HG02885 (cell line): ENCODE measurements around the gene EPN1.
"Not testable (repeated sequence)": the region's sequence is repeated elsewhere in the genome, so short reads cannot be mapped to it uniquely, and the experiment has no call there.

Experiments
- ATAC-seq: cut with Tn5 transposase; IDR thresholded peaks from one replicate; pipeline ENCODE4 v1.9.1; 2021; ENCODE audit warnings: mild to moderate bottlenecking; ENCODE audit not compliant: unreplicated experiment, poor library complexity

The EPN1 gene

GRCh38 chr19:55712804-55713631, 38.0 kb downstream of the EPN1 start:
- ATAC-seq = no peak

DNA sequence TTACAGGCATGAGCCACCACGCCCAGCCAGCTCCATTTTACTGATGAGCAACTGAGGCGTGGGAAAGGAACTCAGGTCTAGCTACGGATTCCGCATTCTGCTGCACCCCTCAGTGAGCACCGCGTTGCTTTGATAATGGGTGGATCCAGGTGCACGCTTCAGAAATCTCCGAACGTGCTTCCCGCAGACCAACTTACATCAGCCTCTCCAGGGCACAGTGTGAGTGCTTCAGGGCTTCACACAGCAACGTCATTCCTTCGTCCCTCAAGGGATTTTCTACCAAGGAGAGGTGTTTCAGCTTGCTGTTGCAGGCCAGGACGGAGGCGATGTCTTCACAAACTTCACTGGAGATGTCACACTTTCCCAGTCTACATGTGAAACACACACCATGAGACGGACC, 41.5 kb downstream of the EPN1 start:
- ATAC-seq = no peak

DNA sequence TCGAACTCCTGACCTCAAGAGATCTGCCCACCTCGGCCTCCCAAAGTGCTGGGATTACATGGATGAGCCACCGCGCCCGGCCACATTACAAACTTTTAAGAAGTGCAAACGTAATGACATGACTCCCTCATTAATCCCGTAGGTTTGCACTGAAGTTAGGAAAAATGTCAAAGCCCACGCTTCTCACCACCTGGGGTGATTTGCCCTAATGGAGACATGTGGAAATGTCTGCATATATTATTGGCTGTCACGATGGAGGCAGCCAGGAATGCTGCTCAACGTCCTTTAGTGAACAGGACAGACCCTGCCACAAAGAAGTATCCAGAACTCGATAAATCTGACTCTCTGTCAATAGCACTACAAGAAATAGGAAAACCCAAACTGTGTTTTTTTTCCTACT, 42.2 kb downstream of the EPN1 start:
- ATAC-seq = no peak

GRCh38 chr19:55717879-55718711, 43.1 kb downstream of the EPN1 start:
- not testable (repeated sequence) for ATAC-seq

DNA sequence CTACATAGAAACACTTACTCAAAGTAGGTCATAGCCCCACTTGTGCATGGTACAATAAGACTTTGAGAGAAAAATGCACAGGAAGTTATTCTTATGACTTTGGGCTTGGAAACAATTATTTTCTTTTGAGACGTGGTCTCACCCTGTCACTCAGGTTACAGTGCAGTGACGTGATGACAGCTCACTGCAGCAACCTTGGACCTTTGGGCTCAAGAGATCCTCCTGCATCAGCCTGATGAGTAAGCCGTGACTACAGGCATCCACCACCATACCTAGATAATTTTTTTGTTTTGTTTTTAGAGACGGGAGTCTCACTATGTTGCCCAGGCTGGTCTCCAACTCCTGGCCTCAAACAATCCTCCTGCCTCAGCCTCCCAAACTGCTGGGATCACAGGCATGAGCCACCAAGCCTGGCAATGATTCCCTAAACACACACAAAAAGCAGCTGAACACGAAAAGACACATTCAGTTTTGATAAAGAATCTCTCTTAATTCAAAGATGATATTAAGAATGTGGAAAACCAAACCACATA, 45.3 kb downstream of the EPN1 start:
- ATAC-seq = no peak

DNA sequence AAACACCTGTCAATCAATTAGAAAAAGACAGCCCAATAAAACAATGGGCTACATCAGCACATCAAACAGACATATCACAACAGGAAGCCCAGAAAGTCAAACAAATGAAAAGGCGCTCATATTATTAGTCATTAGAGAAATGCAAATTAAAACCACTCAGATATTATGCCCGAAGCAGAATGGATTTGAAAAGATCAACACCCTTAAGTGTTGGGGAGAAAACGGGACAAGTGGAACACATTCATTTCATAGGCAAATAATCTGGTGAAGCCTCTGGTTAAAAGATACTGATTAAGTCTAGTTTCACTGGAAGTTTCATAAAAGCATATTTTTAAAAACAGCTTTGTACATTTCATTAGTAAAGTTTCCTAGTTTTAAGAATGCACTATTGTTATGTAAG, 45.8 kb downstream of the EPN1 start:
- no peak for ATAC-seq

GRCh38 chr19:55723491-55723890, 48.5 kb downstream of the EPN1 start:
- no peak for ATAC-seq

DNA sequence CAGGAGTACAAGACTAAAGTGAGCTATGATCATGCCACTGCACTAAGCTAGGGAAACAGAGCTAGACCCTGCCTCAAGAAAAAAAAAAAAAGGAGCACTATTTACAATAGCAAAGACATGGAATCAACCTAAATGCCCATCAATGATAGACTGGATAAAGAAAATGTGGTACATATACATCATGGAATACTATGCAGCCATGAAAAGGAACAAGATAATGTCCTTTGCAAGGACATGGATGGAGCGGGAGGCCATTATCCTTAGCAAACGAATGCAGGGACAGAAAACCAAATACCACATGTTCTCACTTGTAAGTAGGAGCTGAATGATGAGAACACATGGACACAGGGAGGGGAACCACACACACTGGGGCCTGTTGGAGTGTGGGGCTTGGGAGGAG, 55.4 kb downstream of the EPN1 start:
- not testable (repeated sequence) for ATAC-seq

- ATAC-seq = no peak
Observed at GRCh38 chr19:55738302-55738701, 63.3 kb downstream of the EPN1 start, which contains the start of gene NLRP9. TSS of gene NLRP9 (minus strand) at chr19:55738402. CDS start at chr19:55738374, 28 bp downstream.

GRCh38 chr19:55750715-55751114, 75.7 kb downstream of the EPN1 start:
- no peak for ATAC-seq

DNA sequence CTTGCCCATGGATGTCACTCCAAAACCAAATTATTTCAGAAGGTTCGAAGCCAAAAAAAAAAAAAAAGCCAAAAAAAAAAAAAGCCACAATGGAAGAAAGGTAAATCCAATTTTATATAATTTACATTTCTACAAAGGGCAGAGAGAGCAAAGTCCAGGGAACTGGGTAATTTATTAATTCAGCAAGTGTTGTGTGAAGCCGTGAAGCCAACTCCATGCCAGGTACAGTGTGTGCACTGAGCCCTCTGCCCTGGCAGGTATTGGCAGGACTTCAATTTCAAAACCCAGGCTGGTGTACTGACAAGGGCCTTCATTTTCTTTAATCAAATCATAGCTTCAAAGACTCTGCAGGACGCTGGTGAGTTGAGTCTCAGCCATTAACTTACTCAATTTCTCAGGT, 78.4 kb downstream of the EPN1 start:
- no peak for ATAC-seq

- not testable (repeated sequence) for ATAC-seq
Observed at GRCh38 chr19:55756808-55757207, 81.8 kb downstream of the EPN1 start.

DNA sequence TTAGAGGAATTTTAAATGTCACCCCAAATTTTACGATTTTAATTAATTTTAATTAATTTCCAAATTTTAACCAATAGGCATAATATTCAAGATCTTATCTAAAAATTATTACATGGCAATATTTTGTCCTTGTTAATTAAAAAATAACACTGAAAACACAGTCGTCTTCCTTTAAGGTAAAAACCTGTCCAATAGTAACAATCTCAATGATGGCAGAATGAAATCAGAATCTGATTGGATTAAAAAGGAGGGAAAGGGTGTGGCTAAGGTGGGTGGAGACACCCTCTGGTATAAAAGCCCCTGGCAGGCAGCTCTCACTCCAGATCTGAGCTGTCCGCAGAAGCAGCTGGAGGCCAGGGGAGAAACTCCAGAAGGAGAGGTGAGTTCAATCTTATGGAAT, 83.8 kb downstream of the EPN1 start, which contains the start of gene RFPL4A:
Gene RFPL4A, plus strand, starts transcription at position 301 of the 400 bp plus-strand sequence. CDS start 2,704 bp downstream, outside the sequence.
- not testable (repeated sequence) for ATAC-seq
